GM12878 (cell line): ENCODE data around the gene CNNM1. TPM values are rescaled to one million over a fixed set of nuclear protein-coding genes. Genes with fewer than 3 reads are reported as not detected.

Experiments
- ATAC-seq: fragments of 200-7000 bp; cut with Tn5 transposase; 3 replicates; pipeline ENCODE4 v1.9.1; 2020; ENCODE audit warnings: mild to moderate bottlenecking, moderate library complexity
- BruUV-seq: library from RNA; stranded (reverse); fragments of 400-500 nt; replicated peaks from 2 replicates; lab custom pipeline; 2021; lab: Mats Ljungman, UMichigan
- CTCF ChIA-PET: fragments of 300-600 bp; sonication (Branson Sonifier 250); formaldehyde crosslinking; extraction: SDS; loops from one replicate; lab custom pipeline; 2021; ENCODE audit warnings: inconsistent platforms; lab: Yijun Ruan, JAX
- POLR2A ChIA-PET: fragments of 350-600 bp; formaldehyde crosslinking; extraction: SDS; loops from one replicate; lab custom pipeline; 2021; ENCODE audit warnings: inconsistent platforms; lab: Charles Lee
- RAD21 ChIA-PET: fragments of 300-600 bp; sonication (Branson Sonifier 250); formaldehyde crosslinking; loops from one replicate; lab custom pipeline; 2023; ENCODE audit warnings: antibody characterized with exemption; ENCODE audit not compliant: unreplicated experiment; lab: Charles Lee
- SMC1A ChIA-PET: fragments of 300-600 bp; sonication (Branson Sonifier 250); formaldehyde crosslinking; loops from one replicate; lab custom pipeline; 2023; ENCODE audit not compliant: unreplicated experiment, uncharacterized antibody; lab: Charles Lee
- DNase-seq: peaks from one replicate; pipeline ENCODE4 v3.0.0-alpha.2; 2011; ENCODE audit warnings: low read depth, low spot score
- FAIRE-seq: peaks from 3 replicates; lab custom pipeline; 2011; peaks lifted over from hg19 to GRCh38; lab: Jason Lieb, UNC
- H2AFZ ChIP-seq: 2 replicates; pipeline ENCODE4 v1.6.0; 2011; ENCODE audit warnings: low read depth, low read length, control low read depth; ENCODE audit not compliant: control insufficient read depth
- H3K27ac ChIP-seq: 2 replicates; pipeline ENCODE4 v1.5.1; 2011; ENCODE audit warnings: control low read depth; ENCODE audit not compliant: control insufficient read depth, insufficient read depth
- H3K27me3 ChIP-seq, 2 experiments: replicated peaks in 1 of 2; 2 replicates each; pipeline versions ENCODE4 v1.6.0 to v1.6.1; 2011; ENCODE audit warnings: low read length in 1 of 2; ENCODE audit not compliant: control insufficient read depth in 2 of 2, insufficient read depth in 2 of 2
- H3K36me3 ChIP-seq, 2 experiments: 2 replicates each; pipeline ENCODE4 v1.5.1; 2011; ENCODE audit warnings: low read length in 1 of 2; ENCODE audit not compliant: control insufficient read depth in 2 of 2, insufficient read depth in 2 of 2
- H3K4me1 ChIP-seq: 2 replicates; pipeline ENCODE4 v1.6.1; 2011; ENCODE audit warnings: mild to moderate bottlenecking, low read length, moderate library complexity, mixed read lengths; ENCODE audit not compliant: control insufficient read depth, insufficient read depth
- H3K4me2 ChIP-seq: 2 replicates; pipeline ENCODE4 v1.6.0; 2011; ENCODE audit warnings: control low read depth; ENCODE audit not compliant: control insufficient read depth, insufficient read depth
- H3K4me3 ChIP-seq: fragments of 200-600 bp; sonication (generic); 2 replicates; pipeline ENCODE4 v1.5.1; 2016
- H3K79me2 ChIP-seq: 2 replicates; pipeline ENCODE4 v1.6.0; 2011; ENCODE audit warnings: low read length; ENCODE audit not compliant: control insufficient read depth, insufficient read depth
- H3K9ac ChIP-seq: 2 replicates; pipeline ENCODE4 v1.8.0; 2011; ENCODE audit warnings: low read length, control low read depth, mixed read lengths; ENCODE audit not compliant: control insufficient read depth, insufficient read depth
- H3K9me3 ChIP-seq: replicated peaks from 3 replicates; pipeline ENCODE4 v1.5.1; 2011; ENCODE audit warnings: mild to moderate bottlenecking, low read length; ENCODE audit not compliant: control insufficient read depth, insufficient read depth
- H4K20me1 ChIP-seq: 2 replicates; pipeline ENCODE4 v1.6.0; 2011; ENCODE audit not compliant: control insufficient read depth, insufficient read depth
- ATF7 ChIP-seq: fragments of 450-650 bp; IDR thresholded peaks from 2 replicates; pipeline ENCODE4 v1.6.1; 2016; ENCODE audit warnings: low read depth, mild to moderate bottlenecking
- BHLHE40 ChIP-seq, 2 experiments: fragments of 450-650 bp in 1 of 2; IDR thresholded peaks; 2 replicates each; pipeline ENCODE4 v1.6.1; 2011 to 2017; ENCODE audit warnings: low read depth in 2 of 2, borderline replicate concordance in 1 of 2, improper control_type of control experiment in 1 of 2, low read length in 1 of 2, mild to moderate bottlenecking in 1 of 2
- CBFB ChIP-seq: IDR thresholded peaks from 2 replicates; pipeline ENCODE4 v1.6.1; 2016; ENCODE audit warnings: antibody characterized with exemption, low read depth
- CHD1 ChIP-seq: IDR thresholded peaks from 2 replicates; pipeline ENCODE4 v1.6.1; 2012; ENCODE audit warnings: low read depth, low read length, improper control_type of control experiment
- CUX1 ChIP-seq: IDR thresholded peaks from 2 replicates; pipeline ENCODE4 v1.6.1; 2012; ENCODE audit warnings: improper control_type of control experiment, low read depth, low read length; ENCODE audit not compliant: insufficient replicate concordance
- DPF2 ChIP-seq: fragments of 450-650 bp; IDR thresholded peaks from 2 replicates; pipeline ENCODE4 v1.6.1; 2017; ENCODE audit warnings: mild to moderate bottlenecking
- EP300 ChIP-seq, 2 experiments: fragments of 150-350 bp in 1 of 2; IDR thresholded peaks; 2 replicates each; pipeline ENCODE4 v1.6.1; 2011 to 2012; ENCODE audit warnings: low read depth in 2 of 2, low read length in 2 of 2, borderline replicate concordance in 1 of 2, improper control_type of control experiment in 1 of 2, inconsistent platforms in 1 of 2; ENCODE audit not compliant: control insufficient read depth in 1 of 2
- IRF3 ChIP-seq: fragments of 450-650 bp; IDR thresholded peaks from 2 replicates; pipeline ENCODE4 v1.6.1; 2014; ENCODE audit warnings: mild to moderate bottlenecking
- IRF4 ChIP-seq: IDR thresholded peaks from 2 replicates; pipeline ENCODE4 v1.6.1; 2011; ENCODE audit warnings: low read depth, low read length
- POLR2AphosphoS2 ChIP-seq: IDR thresholded peaks from 2 replicates; pipeline ENCODE4 v1.6.1; 2011; ENCODE audit warnings: low read depth, mild to moderate bottlenecking, low read length, improper control_type of control experiment, moderate library complexity
- RAD21 ChIP-seq: IDR thresholded peaks from 2 replicates; pipeline ENCODE4 v1.6.1; 2011; ENCODE audit warnings: mild to moderate bottlenecking, low read depth, low read length, moderate library complexity; ENCODE audit not compliant: insufficient read depth
- SKIL ChIP-seq: fragments of 450-650 bp; IDR thresholded peaks from 2 replicates; pipeline ENCODE4 v1.6.1; 2017; ENCODE audit warnings: mild to moderate bottlenecking, low read depth, inconsistent platforms; ENCODE audit not compliant: poor library complexity, severe bottlenecking
- SMC3 ChIP-seq: IDR thresholded peaks from 2 replicates; pipeline ENCODE4 v1.6.1; 2011; ENCODE audit warnings: low read length, improper control_type of control experiment, borderline replicate concordance
- SP1 ChIP-seq: IDR thresholded peaks from one replicate; pipeline ENCODE4 v1.6.1; 2011; ENCODE audit warnings: low read depth, low read length
- SREBF1 ChIP-seq: IDR thresholded peaks from 2 replicates; pipeline ENCODE4 v1.6.1; 2012; ENCODE audit warnings: mild to moderate bottlenecking, low read length
- ZBED1 ChIP-seq: IDR thresholded peaks from 2 replicates; pipeline ENCODE4 v1.6.1; 2016; ENCODE audit warnings: borderline replicate concordance
- ZSCAN29 ChIP-seq: fragments of 450-650 bp; IDR thresholded peaks from 2 replicates; pipeline ENCODE4 v1.6.1; 2017; ENCODE audit warnings: mild to moderate bottlenecking, moderate library complexity
- WGBS: methylation state at CpG from one replicate; pipeline ENCODE4 v1.1.6; 2016; ENCODE audit warnings: low lambda C conversion rate; ENCODE audit not compliant: insufficient replicate concordance, insufficient coverage; ENCODE audit errors: missing lambda C conversion rate; 5-methylcytosine and 5-hydroxymethylcytosine counted together
- in situ Hi-C: fragments of 300-500 bp; cut with MboI; formaldehyde crosslinking; loops from 9 replicates; pipeline ENCODE4 v1.14.3; 2018; ENCODE audit warnings: mixed read lengths
- intact Hi-C: fragments of 100-400 bp; cut with micrococcal nuclease; formaldehyde crosslinking; loops from one replicate; pipeline ENCODE4 v1.14.2; 2022; ENCODE audit not compliant: unreplicated experiment
- polyA plus RNA-seq, 11 experiments: library from polyadenylated mRNA; depleted of rRNA in 4 of 11; unstranded in 6 of 11; stranded (reverse) in 5 of 11; fragments of >200 nt; fragmentation: Nextera tagmentation in 4 of 11; fragmentation: Illumina TruSeq in 1 of 11; extraction: Ambion mirVana in 4 of 11; extraction: Trizol in 1 of 11; gene quantifications; 1 replicate in 1 of 11; 2 replicates in 10 of 11; pipeline versions ENCODE4 v1.2.1 to v1.2.3, GENCODE V29; 2011 to 2016; ENCODE audit warnings: inconsistent platforms in 2 of 11, missing spikeins in 2 of 11, low read depth in 1 of 11
- total RNA-seq, 4 experiments: library from RNA; depleted of rRNA in 3 of 4; stranded (reverse); fragments of >200 nt in 3 of 4; fragmentation: Illumina TruSeq in 1 of 4; extraction: Trizol in 1 of 4; gene quantifications; 2 replicates each; pipeline versions ENCODE4 v1.2.1 to v1.2.3, GENCODE V29; 2013 to 2021

Gene CNNM1
- total and polyA plus RNA-seq, 10 of the 15 experiments (the other 5 are each of a cell fraction or from before 2014, with no cell fraction given), result 0.01 TPM; not detected in 9

- intact Hi-C loops, result no loop called here
- no peak overlapping the region for H3K9ac ChIP-seq
- no peak for FAIRE-seq
These were observed 15.6 kb downstream of the CNNM1 start for GRCh38 chr10:99344715-99345114.

More at GRCh38 chr10:99344715-99345114, 15.6 kb downstream of the CNNM1 start:
- TF ChIP-seq IRF3 (no peak), SP1 (no peak), POLR2AphosphoS2 (no peak), ZBED1 (no peak), SREBF1 (no peak), SKIL (no peak), ATF7 (no peak), SMC3 (no peak), IRF4 (no peak), CUX1 (no peak), CBFB (no peak), RAD21 (no peak), ZSCAN29 (no peak), DPF2 (no peak), BHLHE40 (IDR thresholded peaks at IDR 0.05; ENCODE audit: borderline replicate concordance in 1 of 2, low read depth in 2 of 2, low read length in 1 of 2) (no peak), EP300 (IDR thresholded peaks at IDR 0.05; ENCODE audit: borderline replicate concordance in 1 of 2, control insufficient read depth in 1 of 2, low read depth in 2 of 2, low read length in 2 of 2) (no peak), CHD1 (no peak)
- TF ChIP-seq, all 136 proteins: peak for 0
- H3K9me3 ChIP-seq, result no peaks in the 10 kb centered on the region
- BruUV-seq, result no TSS peak
- no peaks in the 10 kb centered on the region for H3K27me3 ChIP-seq
- POLR2A ChIA-PET, result no interaction called here
- DNase-seq (no peak), ATAC-seq (no peak)
- RAD21 ChIA-PET, result no interaction called here
- in situ Hi-C loops, result no loop called here
- no peaks in the 10 kb centered on the region for H3K4me1 ChIP-seq
- H3K27ac ChIP-seq, result no peak overlapping the region
- no peaks in the 10 kb centered on the region for H4K20me1 ChIP-seq
- no peak overlapping the region for H3K4me2 ChIP-seq
- 47% methylated on average over 4 of the region's 4 CpGs for WGBS
- no peaks in the 10 kb centered on the region for H3K79me2 ChIP-seq
- no peaks in the 10 kb centered on the region for H3K36me3 ChIP-seq
- CTCF ChIA-PET, result no interaction called here
- H3K4me3 ChIP-seq, result no peak overlapping the region
- H2AFZ ChIP-seq, result no peak overlapping the region
- SMC1A ChIA-PET, result no interaction called here
